HK-2 (cell line): ENCODE measurements around the gene CLDN34.

Source experiments
- DNase-seq: peaks from one replicate; pipeline ENCODE4 v3.0.0-alpha.2; 2018; ENCODE audit not compliant: unreplicated experiment

CLDN34 gene

GRCh38 chrX:10015723-10016518, 48.8 kb downstream of the CLDN34 start:
- peak; percentile 50 for DNase-seq

GRCh38 chrX:10016519-10017132, 49.5 kb downstream of the CLDN34 start:
- no peak for DNase-seq

GRCh38 chrX:10017872-10018271, 50.7 kb downstream of the CLDN34 start:
- no peak for DNase-seq
